ENCODE data around the gene C21orf91.
A peak's percentile ranks its signal among the peaks of the same experiment; 100 is the strongest.

The C21orf91 gene

GRCh38 chr21:17819114-17819876, at the start of gene C21orf91:
Gene C21orf91 (minus strand): TSS chr21:17819356. CDS start chr21:17818318, 1,038 bp downstream.
- DNase-seq = peak; percentile 94

DNA sequence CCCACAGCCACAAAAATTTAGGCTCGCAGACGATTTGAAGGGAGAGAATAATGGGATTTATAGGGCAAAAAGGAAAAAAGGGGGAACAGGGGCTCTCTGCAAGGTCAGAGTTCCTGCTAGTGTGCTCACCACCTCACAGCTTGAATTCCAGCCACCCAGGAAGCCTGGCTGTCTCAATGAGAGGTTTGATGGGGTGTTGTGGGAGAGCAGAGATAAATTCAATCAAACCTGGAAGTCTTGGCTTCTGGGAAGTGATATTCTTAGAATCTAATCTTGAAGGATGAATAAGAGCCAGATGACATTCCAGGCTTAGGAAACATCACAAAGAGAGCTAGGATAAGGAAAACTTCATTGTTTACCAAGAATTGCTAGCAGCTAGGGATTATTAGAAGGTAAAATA, 47.4 kb upstream of the C21orf91 start:
- DNase-seq = no peak

GRCh38 chr21:17859661-17860060, 40.5 kb upstream of the C21orf91 start:
- no peak for DNase-seq

DNA sequence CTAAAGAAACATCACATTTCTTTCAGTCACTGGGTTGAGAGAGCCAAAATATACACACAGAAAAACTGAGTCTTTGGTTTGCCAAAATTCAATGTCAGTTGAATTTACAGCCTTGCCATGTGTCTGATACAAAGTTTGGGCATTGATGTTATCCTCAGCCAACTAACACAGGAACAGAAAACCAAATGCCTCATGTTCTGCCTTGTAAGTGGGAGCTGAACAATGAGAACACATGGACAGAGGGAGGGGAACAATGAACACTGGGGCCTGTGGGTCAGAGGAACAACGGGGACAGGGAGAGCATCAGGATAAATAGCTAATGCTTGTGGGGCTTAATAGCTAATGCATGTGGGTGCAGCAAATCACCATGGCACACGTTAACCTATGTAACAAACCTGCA, 39.6 kb upstream of the C21orf91 start:
- DNase-seq = no peak

DNA sequence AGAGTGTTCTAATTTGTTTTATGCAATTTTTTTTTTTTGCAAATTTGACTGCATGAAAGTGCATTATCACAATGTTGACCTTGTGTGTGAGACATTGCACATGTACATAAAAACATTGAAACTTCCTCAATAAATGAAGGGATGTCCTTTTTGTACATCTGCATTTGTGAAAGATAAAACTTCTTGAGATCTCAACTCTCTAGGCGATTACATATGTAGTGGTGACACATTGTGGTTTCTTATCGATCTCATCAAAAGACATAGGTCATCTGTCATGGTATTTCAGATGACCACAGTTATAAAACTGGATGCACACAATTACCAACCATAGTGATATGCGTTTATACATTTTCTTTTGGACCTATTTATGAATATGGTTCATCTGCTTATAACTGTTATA, 35.6 kb upstream of the C21orf91 start:
- DNase-seq = no peak

- no peak for DNase-seq
Measured at GRCh38 chr21:17853393-17854275, 34.5 kb upstream of the C21orf91 start.

DNA sequence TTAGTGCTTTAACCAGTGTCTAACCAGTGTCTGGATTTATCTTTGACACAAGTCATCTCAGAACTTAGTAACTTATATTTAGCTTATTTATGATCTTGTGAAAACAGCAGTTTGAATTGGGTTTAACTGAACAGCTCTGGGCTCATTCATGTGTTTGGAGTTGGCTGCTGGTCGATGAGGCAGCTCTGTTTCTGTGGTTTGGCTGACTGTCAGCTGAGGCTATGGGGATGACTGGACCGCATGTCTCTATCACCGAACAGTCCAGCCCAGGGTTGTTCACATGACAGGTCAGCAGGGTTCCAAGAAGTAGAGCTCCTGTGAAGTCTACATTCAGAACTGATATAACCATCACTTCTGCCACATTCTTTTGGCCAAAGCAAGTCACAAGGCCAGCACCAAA, 29.1 kb upstream of the C21orf91 start:
- DNase-seq = no peak

GRCh38 chr21:17841103-17841502, 21.9 kb upstream of the C21orf91 start:
- DNase-seq = no peak

DNA sequence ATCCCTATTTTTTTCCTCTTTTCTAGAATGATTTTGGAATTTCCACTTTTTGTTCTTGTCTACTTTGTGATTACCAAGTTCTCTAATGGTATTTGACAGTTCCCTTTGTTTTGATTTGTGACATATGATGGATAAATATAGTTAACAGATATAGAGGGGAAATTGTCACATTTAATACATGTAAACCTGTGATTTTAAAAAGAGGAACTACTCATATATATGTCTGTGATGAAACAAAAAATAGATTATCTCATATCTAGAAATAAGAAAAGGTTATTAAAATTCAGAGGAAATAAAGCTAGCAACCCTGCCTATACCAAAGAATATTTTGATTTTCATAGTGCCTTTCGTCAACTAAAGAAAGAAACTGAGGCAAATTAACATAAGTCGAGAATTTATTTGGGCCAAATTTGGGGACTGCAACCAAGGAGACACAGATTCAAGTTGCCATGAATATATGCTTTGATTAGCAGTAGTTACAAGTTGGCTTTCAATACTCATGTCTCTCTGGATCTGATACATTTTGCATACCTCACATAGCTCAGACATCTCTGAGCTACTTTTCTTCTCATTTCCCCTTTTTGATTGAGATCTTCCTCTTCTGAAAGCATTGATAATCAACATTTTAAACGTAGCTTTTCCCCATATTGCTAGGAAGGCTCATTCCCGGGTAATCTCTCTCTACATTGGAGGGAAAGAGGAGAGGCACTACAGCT, 15.6 kb upstream of the C21orf91 start:
- no peak for DNase-seq

- DNase-seq = no peak
Measured at GRCh38 chr21:17829472-17829871, 10.3 kb upstream of the C21orf91 start.

- no peak for DNase-seq
Measured at GRCh38 chr21:17828223-17828622, 9.1 kb upstream of the C21orf91 start.

DNA sequence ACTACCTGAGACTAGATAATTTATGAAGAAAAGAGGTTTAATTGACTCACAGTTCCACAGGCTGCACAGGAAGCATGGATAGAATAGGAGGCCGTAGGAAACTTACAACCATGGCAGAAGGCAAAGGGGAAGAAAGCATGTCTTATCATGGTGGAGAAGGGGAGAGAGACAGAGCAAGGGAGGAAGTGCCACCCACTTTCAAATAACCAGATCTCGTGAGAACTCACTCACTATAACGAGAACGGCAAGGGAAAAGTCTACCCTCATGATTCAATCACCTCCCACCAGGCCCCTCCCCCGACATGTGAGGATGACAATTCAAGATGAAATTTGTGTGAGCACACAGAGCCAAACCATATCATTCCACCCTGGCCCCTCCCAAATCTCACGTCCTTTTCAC, 4.7 kb upstream of the C21orf91 start:
- DNase-seq = no peak

DNA sequence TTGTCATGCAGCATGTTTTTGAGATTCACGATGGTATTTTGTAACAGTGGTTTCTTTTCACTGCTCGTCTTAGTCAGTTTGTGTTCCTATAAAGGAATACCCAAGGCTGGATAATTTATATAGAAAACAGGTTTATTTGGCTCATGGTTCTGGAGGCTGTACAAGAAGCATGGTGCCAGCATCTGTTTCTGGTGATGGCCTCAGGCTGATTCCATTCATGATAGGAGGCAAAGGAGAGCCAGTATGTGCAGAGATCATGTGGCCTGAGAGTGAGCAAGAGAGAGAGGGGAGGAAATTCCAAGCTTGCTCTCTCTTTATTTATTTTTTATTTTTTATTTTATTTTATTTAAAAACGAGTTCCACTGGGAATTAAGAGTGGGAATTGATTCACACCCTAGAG, 2.0 kb upstream of the C21orf91 start:
- DNase-seq = no peak

- DNase-seq = no peak
Measured at GRCh38 chr21:17819877-17820229, 697 bp upstream of the C21orf91 start.

DNA sequence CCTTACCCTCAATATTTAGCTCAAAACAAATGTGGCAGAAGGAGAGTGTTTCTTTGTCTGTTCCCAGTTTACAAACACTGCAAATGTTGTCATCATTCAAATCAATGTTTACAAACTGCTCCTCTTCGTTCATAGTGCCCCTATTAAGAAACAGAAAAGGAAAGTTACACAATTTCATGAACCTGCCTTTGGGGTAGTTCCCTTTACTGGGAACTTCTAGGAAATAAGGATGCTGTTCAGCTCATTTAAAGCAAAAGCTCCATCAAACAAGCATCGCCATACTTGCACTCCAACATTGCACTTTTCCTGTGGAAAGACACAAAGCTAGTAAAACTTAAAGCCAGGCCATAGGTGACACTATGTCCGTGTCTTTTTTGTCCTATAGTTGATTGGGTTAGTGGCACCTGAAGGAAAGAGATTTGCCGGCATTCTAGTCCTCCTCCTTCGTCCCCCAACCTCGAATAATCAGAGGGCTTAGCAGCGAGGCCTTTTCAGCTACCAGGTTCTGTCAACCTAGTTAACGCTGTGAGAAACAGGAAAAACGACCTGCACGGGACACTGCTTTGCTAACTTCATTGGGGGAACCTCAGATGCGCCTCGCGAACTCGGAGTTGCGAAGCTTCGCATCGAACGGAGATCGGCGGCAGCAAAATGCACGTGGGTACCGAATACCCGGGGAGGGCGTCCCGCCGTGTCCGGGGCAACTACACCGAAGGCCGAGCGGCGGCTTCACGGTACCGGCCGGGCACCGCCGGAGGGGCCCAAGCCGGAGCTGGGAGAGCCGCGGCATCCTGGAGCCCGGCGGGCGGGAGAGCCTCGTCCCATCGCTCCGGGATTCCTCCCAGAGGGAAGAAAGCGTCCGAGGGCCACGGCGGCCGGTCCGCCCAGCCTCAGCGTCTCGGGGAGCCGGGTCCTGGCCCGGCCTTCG, 706 bp downstream of the C21orf91 start:
- DNase-seq = peak; percentile 81

- no peak for DNase-seq
Measured at GRCh38 chr21:17813353-17813752, 5.8 kb downstream of the C21orf91 start.

- DNase-seq = no peak
Measured at GRCh38 chr21:17805966-17806365, 13.2 kb downstream of the C21orf91 start.

DNA sequence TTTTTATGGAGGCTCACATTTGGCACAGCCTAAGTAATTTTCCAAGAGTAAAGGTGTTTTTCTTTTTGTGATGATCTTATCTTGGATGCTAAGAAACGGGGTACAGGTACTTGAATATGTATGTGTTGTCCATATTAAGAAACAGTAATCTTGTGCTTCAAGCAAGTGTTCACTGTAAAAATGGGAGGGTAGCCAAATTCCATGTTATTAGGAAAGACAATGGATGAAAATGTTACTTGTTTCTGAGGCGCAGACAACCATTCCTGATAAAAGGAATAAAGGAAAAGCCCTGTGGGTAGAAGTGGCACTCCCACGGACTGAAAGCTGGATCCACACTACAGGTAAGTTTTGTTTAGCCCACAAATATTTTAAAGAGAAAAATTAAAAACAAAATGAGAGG, 15.6 kb downstream of the C21orf91 start:
- DNase-seq = no peak

DNA sequence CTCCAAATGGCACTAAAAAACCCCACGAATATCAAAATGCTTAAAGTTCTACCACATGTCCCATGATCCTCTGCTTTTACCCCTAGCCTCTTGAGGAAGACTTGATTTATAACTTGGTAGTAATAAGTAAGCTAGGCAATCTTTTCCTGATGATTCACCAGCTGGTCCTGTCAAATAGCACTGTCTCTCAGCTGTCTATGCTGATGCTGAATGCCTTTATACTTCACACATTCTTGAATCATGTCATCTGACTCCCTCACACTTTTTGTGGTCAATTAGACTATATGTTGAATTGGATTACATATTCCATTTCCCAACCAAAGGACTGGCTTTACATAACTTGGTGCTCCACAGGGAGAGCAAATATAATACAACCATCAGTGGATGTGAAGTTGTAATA, 16.6 kb downstream of the C21orf91 start:
- DNase-seq = no peak

GRCh38 chr21:17799414-17800164, 19.6 kb downstream of the C21orf91 start:
- no peak for DNase-seq

GRCh38 chr21:17798796-17799195, 20.4 kb downstream of the C21orf91 start:
- no peak for DNase-seq

GRCh38 chr21:17797967-17798366, 21.2 kb downstream of the C21orf91 start:
- no peak for DNase-seq

Measured in activated CD8-positive, alpha-beta memory T cell treated with anti-CD3 and anti-CD28 coated beads for 24 hours (primary cell).